Upper lobe of left lung (tissue), 4 donors: ENCODE measurements around the gene PNMA8A.

Source experiments
- CTCF ChIP-seq, 6 experiments: fragments of 450-650 bp in 4 of 6; fragments of 200-600 bp in 2 of 6; sonication (generic) in 2 of 6; IDR thresholded peaks; one replicate each; pipeline ENCODE4 v1.5.1; 2016 to 2019; ENCODE audit warnings: antibody characterized with exemption in 6 of 6
- POLR2AphosphoS5 ChIP-seq, 2 donors: sonication (generic); formaldehyde crosslinking; IDR thresholded peaks; one replicate each; pipeline ENCODE4 v1.5.1; 2017; ENCODE audit warnings: antibody characterized with exemption in 2 of 2

- TF ChIP-seq CTCF (IDR thresholded peaks at IDR 0.05), result no peak
- TF ChIP-seq POLR2AphosphoS5 (IDR thresholded peaks at IDR 0.05), result no peak
Observed at GRCh38 chr19:46450737-46451136, 20.6 kb downstream of the PNMA8A start.
